Measurements from ENCODE around the gene PTPN6. TPM values are rescaled to one million over a fixed set of nuclear protein-coding genes. Genes with fewer than 3 reads are reported as not detected.

PTPN6 gene
- total and polyA plus RNA-seq, 2 of the 4 experiments (the other 2 are of a cell fraction) = under 0.01 to 0.14 TPM

GRCh38 chr12:6903722-6904121 lies 47.4 kb upstream of the PTPN6 start:
- POLR2A ChIA-PET (ENCODE audit: unreplicated experiment) = no interaction called here
- CTCF ChIA-PET = interaction anchor here (2.3 kb wide), 1 partner anchor 13 kb away, joined by 9 read pairs; no protein-coding TSS in a partner anchor

More at GRCh38 chr12:6903722-6904121, 47.4 kb upstream of the PTPN6 start:
- Histone ChIP-seq H2AK9ac (replicated peaks; ENCODE audit: low read depth, low read length, poor library complexity) (no peak overlapping the region), H3K4ac (ENCODE audit: low read depth, low read length) (no peak overlapping the region), H3K9me1 (ENCODE audit: insufficient read depth, low read length) (peaks cover 4% of the 10 kb centered on the region; the same call in 1 of the 2 replicates), H4K5ac (ENCODE audit: low read depth, low read length) (no peak overlapping the region; the same call in 1 of the 2 replicates), H3K36me3 (ENCODE audit: control insufficient read depth, insufficient read depth, low read length) (no peaks in the 10 kb centered on the region; the same call in 1 of the 2 replicates), H2BK20ac (ENCODE audit: low read depth, low read length) (no peak overlapping the region), H3K14ac (replicated peaks; ENCODE audit: low read depth, low read length) (no peak overlapping the region), H3K18ac (ENCODE audit: low read depth, low read length) (no peak overlapping the region), H4K8ac (ENCODE audit: low read depth in 2 of 2, low read length in 2 of 2) (peak overlapping the region; percentile 94 to 98), H3K9ac (ENCODE audit: low read depth, low read length) (no peak overlapping the region), H2BK120ac (ENCODE audit: low read depth, low read length) (no peak overlapping the region), H3K27me3 (ENCODE audit: control insufficient read depth, insufficient read depth, low read length) (no peaks in the 10 kb centered on the region), H2BK15ac (ENCODE audit: low read depth, low read length) (no peak overlapping the region; the same call in 2 of the 3 replicates), H4K20me1 (ENCODE audit: insufficient read depth, low read length) (no peaks in the 10 kb centered on the region), H3K4me3 (ENCODE audit: insufficient read depth, low read depth, low read length) (no peak overlapping the region), H3K79me1 (ENCODE audit: low read depth in 1 of 2, low read length in 2 of 2) (no peaks in the 10 kb centered on the region; a peak in 1 of 4 replicates), H3K56ac (ENCODE audit: extremely low read depth, insufficient read depth, low read length) (no peak overlapping the region), H3K9me3 (ENCODE audit: control insufficient read depth, insufficient read depth, low read length) (no peaks in the 10 kb centered on the region), H3K23ac (ENCODE audit: low read depth, low read length) (no peak overlapping the region), H3K4me1 (ENCODE audit: control insufficient read depth, insufficient read depth, low read length) (peaks cover 3% of the 10 kb centered on the region; the same call in 1 of the 2 replicates), H4K91ac (ENCODE audit: insufficient read depth, low read depth, low read length) (no peak overlapping the region), H3K27ac (ENCODE audit: insufficient read depth, low read length) (no peak overlapping the region), H2BK5ac (ENCODE audit: low read depth, low read length, poor library complexity, severe bottlenecking) (no peak overlapping the region), H2AK5ac (ENCODE audit: low read depth, low read length) (no peak overlapping the region), H3K4me2 (ENCODE audit: low read depth, low read length) (no peak overlapping the region), H2AFZ (replicated peaks; ENCODE audit: low read length, poor library complexity) (no peak overlapping the region)
- intact Hi-C loops (cut with micrococcal nuclease) (no loop called here), dilution Hi-C loops (cut with HindIII; ENCODE audit: low sequenced_read_pairs, unreplicated experiment) (no loop called here), in situ Hi-C loops (cut with MboI; ENCODE audit: low sequenced_read_pairs) (no loop called here)
- WGBS, 2 experiments (ENCODE audit: extremely low coverage in 2 of 2, insufficient read length in 1 of 2) = 100% methylated on average over 1 of the region's 1 CpG; no CpG with 5 or more reads in 1 of the 2 experiments
- DNase-seq (no peak), ATAC-seq (ENCODE audit: low read depth) (no peak)
- BruUV-seq (replicated peaks) = no TSS peak
- TF ChIP-seq CHD1 (IDR thresholded peaks at IDR 0.05; ENCODE audit: low read depth, low read length) (no peak), FOS (IDR thresholded peaks at IDR 0.05; ENCODE audit: low read depth, low read length) (no peak)
